ENCODE results near the gene SSC5D.

GRCh38 chr19:55464662-55465054 lies 23.6 kb upstream of the SSC5D start, which contains the start of gene C19orf85:
- TF ChIP-seq CTCF (optimal IDR thresholded peaks at IDR 0.05 in 1 of 3, IDR thresholded peaks at IDR 0.05 in 1 of 3, conservative IDR thresholded peaks at IDR 0.05 in 1 of 3; ENCODE audit: extremely low read depth in 1 of 3, insufficient read depth in 2 of 3, low read length in 3 of 3) (no peak), EZH2 (IDR thresholded peaks at IDR 0.05; ENCODE audit: low read length) (no peak)

All from keratinocyte (primary cell).